Cardiac fibroblast (primary cell): ENCODE results near the gene PGAM1.

Experiments
- DNase-seq, 2 donors: peaks; one replicate each; pipeline versions ENCODE4 v3.0.0 to v3.0.0-alpha.2; 2010; ENCODE audit warnings: low read depth in 2 of 2
- H3K4me3 ChIP-seq, 2 donors: replicated peaks in 1 of 2; 1 replicate in 1 of 2; 2 replicates in 1 of 2; pipeline ENCODE4 v1.5.1; 2011; ENCODE audit warnings: low read depth in 2 of 2, low read length in 2 of 2, mild to moderate bottlenecking in 2 of 2, moderate library complexity in 1 of 2
- TF ChIP-seq, protein P1 (sequence below): IDR thresholded peaks from one replicate; pipeline ENCODE4 v1.5.1; 2011; ENCODE audit warnings: low read depth, mild to moderate bottlenecking, low read length, inconsistent platforms

Gene PGAM1

GRCh38 chr10:97479939-97480338 lies 53.9 kb downstream of the PGAM1 start:
- TF ChIP-seq, protein P1, sequence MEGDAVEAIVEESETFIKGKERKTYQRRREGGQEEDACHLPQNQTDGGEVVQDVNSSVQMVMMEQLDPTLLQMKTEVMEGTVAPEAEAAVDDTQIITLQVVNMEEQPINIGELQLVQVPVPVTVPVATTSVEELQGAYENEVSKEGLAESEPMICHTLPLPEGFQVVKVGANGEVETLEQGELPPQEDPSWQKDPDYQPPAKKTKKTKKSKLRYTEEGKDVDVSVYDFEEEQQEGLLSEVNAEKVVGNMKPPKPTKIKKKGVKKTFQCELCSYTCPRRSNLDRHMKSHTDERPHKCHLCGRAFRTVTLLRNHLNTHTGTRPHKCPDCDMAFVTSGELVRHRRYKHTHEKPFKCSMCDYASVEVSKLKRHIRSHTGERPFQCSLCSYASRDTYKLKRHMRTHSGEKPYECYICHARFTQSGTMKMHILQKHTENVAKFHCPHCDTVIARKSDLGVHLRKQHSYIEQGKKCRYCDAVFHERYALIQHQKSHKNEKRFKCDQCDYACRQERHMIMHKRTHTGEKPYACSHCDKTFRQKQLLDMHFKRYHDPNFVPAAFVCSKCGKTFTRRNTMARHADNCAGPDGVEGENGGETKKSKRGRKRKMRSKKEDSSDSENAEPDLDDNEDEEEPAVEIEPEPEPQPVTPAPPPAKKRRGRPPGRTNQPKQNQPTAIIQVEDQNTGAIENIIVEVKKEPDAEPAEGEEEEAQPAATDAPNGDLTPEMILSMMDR, result no peak
- no peak overlapping the region for H3K4me3 ChIP-seq
- DNase-seq, result no peak

DNA sequence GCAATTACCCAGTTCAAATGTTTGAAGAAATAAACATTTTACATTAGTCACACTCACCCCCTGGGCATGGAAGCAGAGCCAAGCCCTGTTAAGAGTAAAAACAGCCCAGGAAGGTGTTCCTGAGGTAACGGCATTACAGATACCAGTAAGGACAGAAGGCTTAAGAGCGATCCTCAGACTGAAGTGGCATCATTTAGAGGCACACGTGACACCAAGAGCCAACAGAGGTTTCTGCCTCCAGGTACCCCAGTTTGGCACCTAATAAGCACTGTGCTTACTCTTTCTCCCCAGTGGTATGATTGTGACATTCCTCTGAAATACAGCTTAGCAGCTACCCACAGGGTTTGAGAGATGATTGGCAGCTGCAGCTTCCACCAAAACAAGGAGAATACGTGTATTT lies 55.1 kb downstream of the PGAM1 start:
- no peak overlapping the region for H3K4me3 ChIP-seq
- TF ChIP-seq, protein P1, result no peak
- no peak for DNase-seq

DNA sequence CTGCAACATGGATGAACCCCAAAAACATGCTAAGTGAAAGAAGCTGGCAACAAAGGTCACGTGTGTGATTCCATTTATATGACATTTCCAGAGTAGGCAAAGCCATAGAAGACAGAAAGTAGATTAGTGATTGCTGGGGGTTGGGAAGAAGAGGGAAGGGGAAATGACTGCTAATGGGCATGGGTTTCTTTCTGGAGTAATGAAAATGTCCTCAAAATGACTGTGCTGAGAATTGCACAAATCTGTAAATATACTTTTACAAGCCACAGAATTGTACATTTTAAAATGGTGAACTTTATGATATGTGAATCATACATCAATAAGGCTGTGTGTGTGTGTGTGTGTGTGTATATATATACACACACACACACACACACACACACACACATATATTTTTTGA lies 56.4 kb downstream of the PGAM1 start:
- DNase-seq, result no peak
- TF ChIP-seq, protein P1, result no peak
- no peak overlapping the region for H3K4me3 ChIP-seq
